Lower lobe of right lung (tissue), 2 donors: ENCODE measurements around the gene TRMT1. TPM values are rescaled to one million over a fixed set of nuclear protein-coding genes. Genes with fewer than 3 reads are reported as not detected.

Source experiments
- ATAC-seq, 2 donors: fragments of 200-7000 bp; cut with Tn5 transposase; one replicate each; pipeline ENCODE4 v1.9.1; 2020 to 2022; ENCODE audit warnings: mild to moderate bottlenecking in 2 of 2, moderate library complexity in 2 of 2
- DNase-seq: peaks from one replicate; pipeline ENCODE4 v3.0.0-alpha.2; 2020
- H3K27ac ChIP-seq: fragments of 200-600 bp; one replicate; pipeline ENCODE4 v1.8.0; 2022
- H3K27me3 ChIP-seq: fragments of 200-600 bp; one replicate; pipeline ENCODE4 v1.8.0; 2022; ENCODE audit warnings: low read depth
- H3K36me3 ChIP-seq: fragments of 200-600 bp; one replicate; pipeline ENCODE4 v1.8.0; 2022; ENCODE audit warnings: mild to moderate bottlenecking
- H3K4me1 ChIP-seq: fragments of 200-600 bp; one replicate; pipeline ENCODE4 v1.8.0; 2022
- H3K4me3 ChIP-seq: fragments of 200-600 bp; one replicate; pipeline ENCODE4 v1.8.0; 2022; ENCODE audit warnings: mild to moderate bottlenecking
- H3K9me3 ChIP-seq: fragments of 200-600 bp; one replicate; pipeline ENCODE4 v1.8.0; 2022
- intact Hi-C: fragments of 100-400 bp; cut with DNase I; formaldehyde crosslinking; loops from one replicate; pipeline ENCODE4 v1.11.0; 2022
- total RNA-seq: library from RNA; stranded (reverse); fragmentation: NEBNext Ultra II Directional; extraction: Animal tissue kit (Norgen Biotek cat#: 25700); gene quantifications from one replicate; pipeline ENCODE4 v1.2.1, GENCODE V29; 2021
- TF ChIP-seq, protein P1 (sequence below): fragments of 200-600 bp; IDR thresholded peaks from one replicate; pipeline ENCODE4 v1.8.0; 2022; ENCODE audit warnings: antibody characterized with exemption, mild to moderate bottlenecking
- donor health status: DM: no; HTN: yes; CAD: no; lungs with severe emphysema.

The TRMT1 gene
- total RNA-seq, 1 donor from 2014 or later, result 29.3 TPM

DNA sequence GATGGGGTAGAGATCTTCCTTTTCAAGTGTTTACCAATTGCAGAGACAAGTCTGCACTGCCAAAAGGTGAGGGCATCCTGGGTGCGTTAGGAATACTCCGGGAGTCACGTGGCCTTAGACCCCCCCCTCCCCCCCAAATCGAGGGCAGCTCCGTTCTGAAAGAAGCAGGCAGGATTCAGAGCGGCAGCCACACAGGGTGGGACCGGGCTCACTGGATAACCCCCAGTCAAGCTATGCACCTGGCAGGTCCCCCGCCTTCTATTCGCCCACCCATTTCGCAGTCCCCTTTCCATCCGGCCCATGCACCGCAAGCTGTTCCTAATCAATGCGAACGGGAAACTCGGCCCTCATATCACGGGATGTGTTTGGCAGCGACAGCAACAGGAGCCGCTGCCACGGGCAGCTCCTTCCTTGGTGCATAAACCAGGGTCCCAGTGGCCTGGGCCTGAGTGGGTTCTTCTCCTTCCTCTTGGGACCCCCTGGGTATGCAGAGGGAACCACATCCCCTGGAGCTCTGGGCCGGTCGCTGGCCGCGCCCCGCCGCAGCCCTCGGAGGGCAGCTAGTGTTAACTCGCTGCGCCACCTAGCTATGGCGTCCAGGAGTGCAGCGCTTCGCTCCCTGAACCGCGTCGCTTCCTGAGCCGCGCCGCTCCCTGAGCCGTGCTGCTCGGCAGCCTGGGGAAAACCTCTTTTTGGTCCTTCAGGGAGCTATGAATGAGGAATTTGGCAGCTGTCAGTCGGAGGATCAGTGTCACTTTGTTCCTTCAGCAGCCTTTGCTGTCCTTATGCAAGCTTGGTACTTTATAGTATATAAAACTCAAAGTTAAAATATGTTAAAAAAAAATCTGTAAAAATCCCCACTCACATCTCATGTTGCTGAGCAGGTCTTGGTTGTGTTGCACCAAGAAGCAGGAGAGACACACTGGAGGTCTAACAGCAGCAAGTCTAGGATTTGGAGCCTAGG is 55.3 kb downstream of the TRMT1 start:
- intact Hi-C loops, result no loop called here
- peaks cover 97% of the 10 kb centered on the region for H3K4me1 ChIP-seq
- peak overlapping the region; percentile 52 for H3K4me3 ChIP-seq
- no peaks in the 10 kb centered on the region for H3K27me3 ChIP-seq
- DNase-seq (peak; percentile 88), ATAC-seq (peak; percentile 91)
- H3K27ac ChIP-seq, result peak overlapping the region; percentile 55
- TF ChIP-seq, protein P1, sequence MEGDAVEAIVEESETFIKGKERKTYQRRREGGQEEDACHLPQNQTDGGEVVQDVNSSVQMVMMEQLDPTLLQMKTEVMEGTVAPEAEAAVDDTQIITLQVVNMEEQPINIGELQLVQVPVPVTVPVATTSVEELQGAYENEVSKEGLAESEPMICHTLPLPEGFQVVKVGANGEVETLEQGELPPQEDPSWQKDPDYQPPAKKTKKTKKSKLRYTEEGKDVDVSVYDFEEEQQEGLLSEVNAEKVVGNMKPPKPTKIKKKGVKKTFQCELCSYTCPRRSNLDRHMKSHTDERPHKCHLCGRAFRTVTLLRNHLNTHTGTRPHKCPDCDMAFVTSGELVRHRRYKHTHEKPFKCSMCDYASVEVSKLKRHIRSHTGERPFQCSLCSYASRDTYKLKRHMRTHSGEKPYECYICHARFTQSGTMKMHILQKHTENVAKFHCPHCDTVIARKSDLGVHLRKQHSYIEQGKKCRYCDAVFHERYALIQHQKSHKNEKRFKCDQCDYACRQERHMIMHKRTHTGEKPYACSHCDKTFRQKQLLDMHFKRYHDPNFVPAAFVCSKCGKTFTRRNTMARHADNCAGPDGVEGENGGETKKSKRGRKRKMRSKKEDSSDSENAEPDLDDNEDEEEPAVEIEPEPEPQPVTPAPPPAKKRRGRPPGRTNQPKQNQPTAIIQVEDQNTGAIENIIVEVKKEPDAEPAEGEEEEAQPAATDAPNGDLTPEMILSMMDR, result peak; percentile 97
- H3K9me3 ChIP-seq, result no peaks in the 10 kb centered on the region
- peaks cover 8% of the 10 kb centered on the region for H3K36me3 ChIP-seq

DNA sequence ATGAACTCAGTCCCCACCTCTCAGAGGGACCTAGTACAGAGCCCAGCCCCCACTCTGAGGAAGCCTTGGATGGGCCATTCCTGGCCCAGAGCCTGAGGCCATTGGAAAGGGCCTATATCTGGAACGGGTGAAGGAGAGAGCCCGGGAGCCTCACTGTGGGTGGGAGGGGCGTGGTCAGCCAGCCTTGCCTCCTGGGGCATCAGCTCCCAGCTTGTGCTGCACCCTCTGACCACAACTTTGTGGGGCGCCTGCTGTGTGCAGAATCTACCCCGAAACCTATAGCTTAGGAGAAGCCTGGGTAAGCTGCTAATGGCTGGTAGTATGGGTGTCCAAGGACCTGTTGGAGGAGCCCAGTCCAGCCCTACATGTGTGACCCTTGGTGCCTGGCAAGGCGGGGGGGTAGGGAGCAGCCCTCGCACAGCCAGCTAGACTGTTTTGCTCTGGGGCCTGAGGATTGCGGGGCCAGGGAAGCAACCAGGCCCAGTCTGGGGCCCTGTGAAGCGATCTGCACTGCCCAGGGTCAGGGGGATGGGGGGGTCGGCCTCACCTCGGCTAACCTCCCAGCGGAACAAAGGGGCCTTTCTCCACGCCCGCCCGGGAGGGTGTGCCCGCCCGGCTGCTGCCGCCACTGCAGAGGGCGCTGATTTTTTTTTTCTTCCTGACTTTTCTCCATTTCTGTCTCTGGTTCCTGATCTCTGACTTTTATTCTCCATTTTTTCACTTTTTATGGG is 56.1 kb downstream of the TRMT1 start:
- H3K9me3 ChIP-seq, result no peaks in the 10 kb centered on the region
- peaks cover 98% of the 10 kb centered on the region for H3K4me1 ChIP-seq
- peak in 1 of 2 donors; percentile 1 for ATAC-seq
- TF ChIP-seq, protein P1, result no peak
- peak; percentile 54 for DNase-seq
- peaks cover 2% of the 10 kb centered on the region for H3K36me3 ChIP-seq
- intact Hi-C loops, result no loop called here
- peak overlapping the region; percentile 52 for H3K4me3 ChIP-seq
- H3K27ac ChIP-seq, result peak overlapping the region; percentile 55
- H3K27me3 ChIP-seq, result no peaks in the 10 kb centered on the region

DNA sequence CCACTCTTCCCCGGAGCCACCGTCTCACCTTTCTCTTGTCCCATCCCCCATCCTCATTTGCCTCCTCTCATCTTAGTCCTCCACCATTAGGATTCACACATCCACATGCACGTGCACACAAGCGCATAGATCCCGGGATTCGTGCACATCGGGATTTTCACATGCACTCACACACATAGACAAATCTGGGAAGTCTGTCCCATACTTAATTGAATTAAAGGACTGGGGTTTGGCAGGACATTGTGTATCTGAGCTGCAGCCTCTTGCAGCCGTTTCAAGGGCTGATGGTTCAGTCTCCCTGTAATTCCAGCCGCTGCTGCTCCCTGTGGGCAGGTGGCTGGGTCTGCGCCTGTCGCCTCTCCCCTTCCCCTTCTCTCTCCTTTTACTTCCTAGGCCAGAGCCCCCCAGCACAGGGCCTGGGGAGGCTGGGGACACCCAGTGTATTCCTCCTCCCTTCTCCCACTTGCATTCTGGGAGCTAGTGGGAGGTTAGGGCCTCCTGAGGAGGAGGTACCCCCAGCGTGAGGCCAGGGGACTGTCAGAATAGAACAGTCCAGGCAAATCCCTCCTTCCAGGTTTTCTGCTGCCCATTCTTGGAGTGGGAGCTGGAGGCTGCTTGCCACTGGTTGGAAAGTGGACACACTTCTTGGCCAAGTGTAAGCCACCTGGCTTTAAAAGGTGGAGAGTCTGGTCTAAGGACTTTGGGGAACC is 57.4 kb downstream of the TRMT1 start:
- DNase-seq (peak; percentile 32), ATAC-seq (no peak)
- peak overlapping the region; percentile 92 for H3K27ac ChIP-seq
- intact Hi-C loops, result no loop called here
- H3K4me1 ChIP-seq, result peaks cover 99% of the 10 kb centered on the region
- TF ChIP-seq, protein P1, result no peak
- H3K4me3 ChIP-seq, result no peak overlapping the region
- no peaks in the 10 kb centered on the region for H3K27me3 ChIP-seq
- H3K9me3 ChIP-seq, result no peaks in the 10 kb centered on the region
- H3K36me3 ChIP-seq, result no peaks in the 10 kb centered on the region

DNA sequence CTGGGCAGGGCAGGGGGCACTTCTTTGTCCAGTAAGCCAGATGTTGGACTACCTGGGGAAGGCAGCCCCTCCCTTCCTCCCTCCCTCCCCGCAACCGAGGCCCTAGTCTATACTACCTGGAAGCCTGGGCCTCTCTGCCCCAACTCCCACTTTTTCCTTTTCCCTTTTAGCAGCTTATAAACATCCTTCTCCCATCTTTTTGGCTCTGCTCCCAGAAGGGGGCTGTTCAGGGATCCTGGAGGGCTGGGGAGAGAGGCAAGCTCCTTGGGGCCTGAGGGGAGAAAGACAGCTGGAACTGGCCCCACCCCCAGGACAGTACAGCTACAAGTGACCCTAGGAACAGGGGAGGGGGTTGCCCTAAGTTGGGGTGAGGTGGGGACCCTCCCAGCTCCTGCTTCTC is 58.8 kb downstream of the TRMT1 start:
- peak overlapping the region; percentile 92 for H3K27ac ChIP-seq
- DNase-seq (peak; percentile 36), ATAC-seq (no peak)
- intact Hi-C loops, result no loop called here
- no peaks in the 10 kb centered on the region for H3K9me3 ChIP-seq
- H3K27me3 ChIP-seq, result no peaks in the 10 kb centered on the region
- no peaks in the 10 kb centered on the region for H3K36me3 ChIP-seq
- TF ChIP-seq, protein P1, result no peak
- H3K4me3 ChIP-seq, result peak overlapping the region; percentile 8
- H3K4me1 ChIP-seq, result peaks cover 99% of the 10 kb centered on the region

DNA sequence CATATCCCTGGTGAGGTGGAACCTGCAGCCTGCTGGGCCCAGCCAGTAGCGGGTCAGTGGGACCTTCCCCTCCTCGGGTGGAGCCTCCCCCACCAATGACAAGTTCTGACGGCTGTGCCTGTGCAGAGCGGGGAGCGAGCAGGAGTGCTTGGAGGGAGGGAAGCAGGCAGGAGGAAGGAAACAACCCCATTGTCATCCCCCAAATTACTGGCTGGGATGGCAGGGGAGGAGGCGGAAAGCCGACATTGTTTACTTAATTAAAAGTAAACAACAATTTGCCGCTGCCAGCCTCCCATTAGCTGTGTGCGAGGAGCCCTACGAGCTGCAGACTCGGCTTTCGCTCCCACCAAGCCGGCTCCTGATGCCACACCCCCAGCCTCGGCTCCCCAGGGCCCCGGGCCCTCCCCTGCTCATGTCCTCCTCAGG is 59.4 kb downstream of the TRMT1 start:
- Histone ChIP-seq H3K27me3 (no peaks in the 10 kb centered on the region), H3K4me3 (peak overlapping the region; percentile 8), H3K36me3 (no peaks in the 10 kb centered on the region), H3K4me1 (peaks cover 99% of the 10 kb centered on the region), H3K27ac (peak overlapping the region; percentile 92), H3K9me3 (no peaks in the 10 kb centered on the region)
- ATAC-seq (no peak), DNase-seq (peak; percentile 52)
- TF ChIP-seq, protein P1, result no peak
- intact Hi-C loops, result no loop called here
